CD4-positive, alpha-beta T cell treated with Interleukin-15 for 4 hours (primary cell): ENCODE data around the gene IGIP.
A peak's percentile ranks its signal among the peaks of the same experiment; 100 is the strongest.

Experiments used
- DNase-seq: peaks from one replicate; pipeline ENCODE4 v3.0.0-alpha.2; 2020; ENCODE audit warnings: low spot score

IGIP gene

GRCh38 chr5:140111859-140112551 lies 13.7 kb upstream of the IGIP start:
- DNase-seq = no peak

- no peak for DNase-seq
These were observed 13.0 kb upstream of the IGIP start for GRCh38 chr5:140112685-140113179.

DNA sequence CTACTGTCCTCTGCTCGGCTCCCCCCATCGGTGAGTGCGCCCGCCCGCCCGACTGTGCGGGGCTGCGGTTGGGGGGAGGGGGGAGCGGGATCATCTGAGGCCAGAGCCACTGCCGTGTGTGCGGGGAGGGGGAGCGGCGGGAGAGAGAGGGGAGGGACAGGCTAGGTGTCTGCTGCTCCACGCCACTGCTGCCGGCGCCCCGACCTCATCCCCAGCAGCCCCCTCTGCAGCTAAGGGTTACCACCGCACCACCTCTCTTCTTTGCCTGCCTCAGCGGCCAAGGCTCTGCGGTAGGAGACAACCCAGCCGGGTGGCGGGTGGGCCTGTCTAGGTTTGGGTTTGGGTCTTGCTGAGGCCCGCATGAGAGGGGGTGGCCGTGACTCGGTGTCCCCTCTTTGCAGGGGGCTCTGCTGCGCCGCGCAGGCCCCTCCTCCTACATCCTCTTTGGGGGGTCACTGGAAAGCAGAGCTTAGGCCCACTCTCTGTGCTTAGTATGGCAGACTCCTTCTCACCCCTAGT lies 12.5 kb upstream of the IGIP start:
- DNase-seq = no peak

DNA sequence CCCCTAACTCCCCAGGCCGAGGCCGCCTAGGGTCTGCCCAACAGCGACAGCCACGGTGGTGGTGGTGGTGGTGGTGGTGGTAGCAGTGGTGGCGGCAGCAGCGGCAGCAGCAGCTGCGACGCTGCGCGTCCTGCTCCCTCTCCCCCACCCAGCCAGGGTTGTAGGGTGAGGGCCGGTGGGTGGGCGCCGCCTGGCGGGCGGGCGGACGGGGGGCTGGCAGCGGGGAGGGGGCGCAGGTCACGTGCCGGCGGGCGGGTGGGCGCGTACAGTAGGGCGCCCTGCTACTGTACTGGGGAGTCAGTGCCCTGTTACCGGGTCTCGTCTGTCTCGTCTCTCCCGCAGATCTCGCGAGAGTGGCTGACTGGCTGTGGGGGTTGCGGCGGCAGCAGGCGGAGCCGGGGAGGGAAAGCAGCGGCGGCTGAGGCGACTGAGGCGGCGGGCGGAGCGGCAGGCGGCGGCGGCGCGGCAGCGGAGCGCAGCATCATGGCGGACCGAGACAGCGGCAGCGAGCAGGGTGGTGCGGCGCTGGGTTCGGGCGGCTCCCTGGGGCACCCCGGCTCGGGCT lies 12.0 kb upstream of the IGIP start, which contains the start of gene PURA:
TSS of gene PURA (plus strand) at position 411 of the 565 bp plus-strand sequence. CDS start at position 484, 73 bp downstream.
- DNase-seq = peak; percentile 97

DNA sequence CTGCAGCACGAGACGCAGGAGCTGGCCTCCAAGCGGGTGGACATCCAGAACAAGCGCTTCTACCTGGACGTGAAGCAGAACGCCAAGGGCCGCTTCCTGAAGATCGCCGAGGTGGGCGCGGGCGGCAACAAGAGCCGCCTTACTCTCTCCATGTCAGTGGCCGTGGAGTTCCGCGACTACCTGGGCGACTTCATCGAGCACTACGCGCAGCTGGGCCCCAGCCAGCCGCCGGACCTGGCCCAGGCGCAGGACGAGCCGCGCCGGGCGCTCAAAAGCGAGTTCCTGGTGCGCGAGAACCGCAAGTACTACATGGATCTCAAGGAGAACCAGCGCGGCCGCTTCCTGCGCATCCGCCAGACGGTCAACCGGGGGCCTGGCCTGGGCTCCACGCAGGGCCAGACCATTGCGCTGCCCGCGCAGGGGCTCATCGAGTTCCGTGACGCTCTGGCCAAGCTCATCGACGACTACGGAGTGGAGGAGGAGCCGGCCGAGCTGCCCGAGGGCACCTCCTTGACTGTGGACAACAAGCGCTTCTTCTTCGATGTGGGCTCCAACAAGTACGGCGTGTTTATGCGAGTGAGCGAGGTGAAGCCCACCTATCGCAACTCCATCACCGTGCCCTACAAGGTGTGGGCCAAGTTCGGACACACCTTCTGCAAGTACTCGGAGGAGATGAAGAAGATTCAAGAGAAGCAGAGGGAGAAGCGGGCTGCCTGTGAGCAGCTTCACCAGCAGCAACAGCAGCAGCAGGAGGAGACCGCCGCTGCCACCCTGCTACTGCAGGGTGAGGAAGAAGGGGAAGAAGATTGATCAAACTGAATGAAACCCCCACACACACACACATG lies 11.2 kb upstream of the IGIP start:
- DNase-seq = peak; percentile 24

- no peak for DNase-seq
These were observed 10.6 kb upstream of the IGIP start for GRCh38 chr5:140115186-140115500.

- DNase-seq = no peak
These were observed 9.0 kb upstream of the IGIP start for GRCh38 chr5:140116716-140117115.

- no peak for DNase-seq
These were observed 8.2 kb upstream of the IGIP start for GRCh38 chr5:140117523-140117922.

GRCh38 chr5:140118302-140118936 lies 7.3 kb upstream of the IGIP start:
- DNase-seq = no peak

DNA sequence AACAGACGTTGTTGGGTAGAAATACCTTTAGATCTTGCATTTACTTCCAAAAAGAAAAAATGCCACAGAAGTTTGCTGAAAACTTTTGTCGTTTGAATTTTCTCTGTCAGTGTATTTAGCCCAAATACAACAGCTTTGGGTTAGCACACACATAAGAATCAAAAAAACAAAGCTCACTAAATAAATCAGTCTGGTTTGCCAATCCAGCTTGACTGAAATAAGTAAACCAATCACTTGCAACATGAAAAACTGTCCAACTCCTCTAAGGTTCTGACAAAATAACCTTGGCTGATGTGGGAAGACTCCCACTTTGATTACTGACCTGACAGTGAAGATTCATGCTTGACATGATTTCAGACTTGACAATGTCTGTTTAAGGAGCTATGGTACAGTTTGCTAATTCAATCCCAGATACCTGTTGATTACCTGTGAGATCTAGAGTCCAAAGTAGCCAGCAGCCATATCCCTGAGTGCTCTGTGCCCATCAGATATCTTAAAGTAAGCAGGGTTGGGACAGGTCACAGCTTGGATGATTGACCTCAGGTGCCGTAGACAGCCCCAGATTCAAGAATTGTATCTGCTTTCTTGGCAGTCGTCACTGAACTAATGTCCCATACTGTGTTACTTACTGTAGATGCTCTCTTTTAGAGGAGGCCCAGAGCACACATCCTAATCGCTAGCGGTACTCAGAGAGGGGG lies 727 bp downstream of the IGIP start:
- DNase-seq = no peak

DNA sequence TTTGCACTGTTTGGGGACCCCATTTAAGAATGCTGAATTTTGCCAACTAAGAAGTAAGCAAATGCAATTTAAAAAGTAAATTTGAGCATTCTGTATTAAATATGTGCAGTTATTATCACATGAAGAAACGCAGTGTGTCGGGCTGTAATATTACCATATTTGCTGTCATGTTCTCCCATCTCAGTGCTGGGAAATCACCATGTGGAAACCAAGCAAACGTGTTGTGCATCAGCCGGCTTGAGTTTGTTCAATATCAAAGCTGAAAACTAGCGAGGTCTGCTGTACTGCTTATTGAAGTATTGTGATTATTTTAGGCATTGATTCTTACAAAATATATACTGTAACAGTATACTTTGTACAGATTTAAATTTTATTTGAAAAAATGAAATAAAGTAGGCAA lies 2.6 kb downstream of the IGIP start:
- DNase-seq = no peak

- no peak for DNase-seq
These were observed 5.4 kb downstream of the IGIP start for GRCh38 chr5:140130949-140131733.

GRCh38 chr5:140131967-140132409 lies 6.3 kb downstream of the IGIP start:
- DNase-seq = peak; percentile 18

DNA sequence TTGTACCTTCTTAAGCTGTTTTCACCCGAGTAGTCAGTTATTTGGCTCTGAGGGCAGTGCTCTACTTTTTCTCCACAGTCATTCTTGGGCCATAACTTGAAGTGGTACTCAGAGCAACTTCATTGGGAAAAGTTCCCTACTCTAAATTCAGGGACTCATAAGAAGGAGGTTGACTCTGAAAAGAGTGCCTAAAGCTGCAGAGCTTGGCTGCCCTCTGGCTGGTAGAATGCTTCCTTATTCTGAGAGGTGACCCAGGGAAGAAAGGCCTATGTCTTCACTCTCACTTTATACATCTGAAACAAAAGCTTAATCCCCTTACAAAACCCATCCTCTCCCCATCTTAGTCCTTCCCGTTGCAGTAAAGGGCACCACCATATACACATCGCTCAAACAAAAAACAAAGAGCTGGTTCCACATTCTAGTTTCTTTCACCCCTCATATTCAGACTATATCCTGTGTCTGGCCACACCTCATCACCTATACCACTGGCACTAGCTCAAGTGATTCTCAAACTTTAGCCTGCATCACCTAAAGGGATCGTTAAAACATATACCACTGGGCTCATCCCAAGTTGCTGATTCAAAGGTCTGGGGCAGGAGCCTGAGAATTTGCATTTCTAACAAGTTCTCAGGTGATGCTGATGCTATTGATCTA lies 7.9 kb downstream of the IGIP start:
- DNase-seq = no peak

GRCh38 chr5:140134277-140134935 lies 8.7 kb downstream of the IGIP start:
- no peak for DNase-seq

DNA sequence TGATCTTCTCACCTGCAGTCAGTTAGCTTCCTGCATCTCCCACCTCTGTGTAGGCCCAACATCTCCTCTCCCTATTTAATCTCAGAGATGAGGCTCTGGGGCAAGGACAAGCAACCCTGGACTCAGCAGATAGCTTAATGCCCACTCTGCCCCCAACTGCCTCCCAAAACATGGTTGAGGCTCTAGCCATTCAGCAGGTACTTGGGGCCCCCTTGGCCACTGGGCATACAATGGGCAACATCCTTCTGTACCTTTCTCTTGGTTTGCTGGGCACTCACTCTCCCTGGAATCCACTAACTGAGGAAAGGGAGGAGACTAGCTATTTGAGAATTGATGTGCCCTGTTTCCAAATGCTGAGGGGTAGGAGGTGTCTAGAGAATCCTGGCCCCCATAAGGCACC lies 9.4 kb downstream of the IGIP start:
- no peak for DNase-seq

- no peak for DNase-seq
These were observed 10.9 kb downstream of the IGIP start for GRCh38 chr5:140136624-140137023.

DNA sequence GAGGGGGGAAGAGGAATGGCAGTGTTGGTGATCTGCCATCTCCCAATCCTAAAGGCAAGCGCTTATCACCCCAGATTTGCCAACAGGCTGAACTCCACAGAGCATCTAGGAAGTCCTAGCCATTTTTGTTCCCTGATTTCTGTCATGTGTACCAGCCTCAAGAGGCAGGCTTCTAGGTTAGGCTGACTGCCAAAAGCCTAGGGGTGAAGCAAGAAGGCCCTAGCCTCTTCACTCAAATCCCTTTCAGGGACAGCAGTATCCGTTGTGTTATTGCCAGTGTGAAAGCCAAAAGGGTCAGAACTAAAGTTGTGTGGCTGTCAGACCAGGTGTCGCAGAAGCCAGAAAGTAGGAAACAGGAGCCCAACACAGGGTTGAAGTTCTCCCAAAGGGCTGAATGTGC lies 14.7 kb downstream of the IGIP start:
- no peak for DNase-seq

GRCh38 chr5:140141241-140141640 lies 15.5 kb downstream of the IGIP start:
- no peak for DNase-seq

DNA sequence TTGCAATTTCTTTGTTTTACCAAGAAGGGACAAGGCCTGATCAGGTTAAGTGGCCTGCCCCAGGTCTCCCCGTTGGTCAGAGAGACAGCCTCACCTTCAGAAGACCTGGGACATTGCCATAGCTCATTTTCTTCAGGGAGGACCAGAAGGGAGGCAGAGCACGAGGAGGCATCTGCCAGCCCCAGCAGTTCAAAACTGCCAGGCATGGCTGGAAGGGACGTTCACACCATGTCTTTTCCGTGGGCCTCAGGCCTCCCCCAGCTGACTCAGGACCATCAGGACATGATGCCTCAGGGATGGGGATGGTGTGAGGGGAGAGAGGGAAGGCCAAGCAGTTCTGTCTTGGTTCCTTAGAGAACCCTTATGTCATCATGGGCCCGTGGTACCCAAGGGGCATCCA lies 16.5 kb downstream of the IGIP start:
- no peak for DNase-seq
